Endothelial cell (in vitro differentiated cells): ENCODE results near the gene IQCE. TPM values are rescaled to one million over a fixed set of nuclear protein-coding genes. Genes with fewer than 3 reads are reported as not detected.
A peak's percentile ranks its signal among the peaks of the same experiment; 100 is the strongest.

ENCODE experiments used
- DNase-seq: peaks from one replicate; pipeline ENCODE4 v3.0.0; 2021; ENCODE audit warnings: low spot score
- H3K27ac Mint-ChIP-seq: one replicate; pipeline ENCODE4 v1.8.0; 2021; ENCODE audit warnings: mixed read lengths, inconsistent platforms; ENCODE audit not compliant: unreplicated experiment
- H3K27me3 Mint-ChIP-seq: one replicate; pipeline ENCODE4 v1.8.0; 2021; ENCODE audit warnings: mild to moderate bottlenecking, moderate library complexity, mixed read lengths, inconsistent platforms; ENCODE audit not compliant: unreplicated experiment
- H3K36me3 Mint-ChIP-seq: one replicate; pipeline ENCODE4 v1.8.0; 2021; ENCODE audit warnings: mild to moderate bottlenecking, low read depth, mixed read lengths, inconsistent platforms; ENCODE audit not compliant: unreplicated experiment
- H3K4me1 Mint-ChIP-seq: one replicate; pipeline ENCODE4 v1.8.0; 2021; ENCODE audit warnings: mild to moderate bottlenecking, mixed read lengths, inconsistent platforms; ENCODE audit not compliant: unreplicated experiment
- H3K4me3 Mint-ChIP-seq: one replicate; pipeline ENCODE4 v1.8.0; 2021; ENCODE audit warnings: mild to moderate bottlenecking, mixed read lengths, inconsistent platforms; ENCODE audit not compliant: unreplicated experiment
- H3K9me3 Mint-ChIP-seq: one replicate; pipeline ENCODE4 v1.8.0; 2021; ENCODE audit warnings: mixed read lengths, inconsistent platforms; ENCODE audit not compliant: unreplicated experiment
- CTCF ChIP-seq: fragments of 200-600 bp; sonication (generic); IDR thresholded peaks from one replicate; pipeline ENCODE4 v1.5.0; 2021; ENCODE audit warnings: antibody characterized with exemption; ENCODE audit not compliant: unreplicated experiment
- long read RNA-seq: library from polyadenylated mRNA; unstranded; transcript quantifications from one replicate; pipeline ENCODE4 v2.0.0, GENCODE V29; 2020; ENCODE audit not compliant: unreplicated experiment
- total RNA-seq: library from RNA; stranded (reverse); fragmentation: NEBNext Ultra II Directional; extraction: Animal tissue kit (Norgen Biotek cat#: 25700); gene quantifications from one replicate; pipeline ENCODE4 v1.2.1, GENCODE V29; 2021; ENCODE audit not compliant: unreplicated experiment

The IQCE gene
- total RNA-seq: 9.6 TPM
- long read RNA-seq, full-length matches to known transcripts: 2 of 6 reads
- long read RNA-seq, partial matches to known transcripts: 3 of 6 reads
- long read RNA-seq, other reads (novel, unspliced or antisense): 1 of 6 reads

- Mint-ChIP-seq H3K27ac (no peak within 1 kb of the TSS), H3K9me3 (no peaks in the 10 kb centered on the region), H3K36me3 (no peaks in the 10 kb centered on the region), H3K27me3 (peaks cover 5% of the 10 kb centered on the region), H3K4me1 (peaks cover 5% of the 10 kb centered on the region), H3K4me3 (peak within 1 kb of the TSS; percentile 83)
- peak; percentile 98 for DNase-seq
- no peak for TF ChIP-seq CTCF
Observed at GRCh38 chr7:2558629-2559282, at the start of gene IQCE. TSS of gene IQCE (plus strand) at chr7:2558979. CDS start at chr7:2559182, 203 bp downstream.

GRCh38 chr7:2509298-2509906, 49.4 kb upstream of the IQCE start:
- Mint-ChIP-seq H3K27me3 (peaks cover 10% of the 10 kb centered on the region), H3K4me1 (peaks cover 13% of the 10 kb centered on the region), H3K9me3 (no peaks in the 10 kb centered on the region), H3K27ac (no peak overlapping the region), H3K36me3 (no peaks in the 10 kb centered on the region), H3K4me3 (no peak overlapping the region)
- no peak for TF ChIP-seq CTCF
- DNase-seq: no peak

GRCh38 chr7:2510130-2510776, 48.5 kb upstream of the IQCE start:
- Mint-ChIP-seq H3K4me1 (peaks cover 13% of the 10 kb centered on the region), H3K27me3 (peaks cover 8% of the 10 kb centered on the region), H3K36me3 (no peaks in the 10 kb centered on the region), H3K4me3 (no peak overlapping the region), H3K9me3 (no peaks in the 10 kb centered on the region), H3K27ac (no peak overlapping the region)
- TF ChIP-seq CTCF: no peak
- DNase-seq: no peak

- Mint-ChIP-seq H3K36me3 (no peaks in the 10 kb centered on the region), H3K27me3 (peaks cover 8% of the 10 kb centered on the region), H3K27ac (no peak overlapping the region), H3K4me3 (no peak overlapping the region), H3K4me1 (peaks cover 13% of the 10 kb centered on the region), H3K9me3 (no peaks in the 10 kb centered on the region)
- no peak for TF ChIP-seq CTCF
- peak; percentile 46 for DNase-seq
Observed at GRCh38 chr7:2510909-2511768, 47.6 kb upstream of the IQCE start.
